Renal cortical epithelial cell (primary cell): ENCODE measurements around the gene CPLANE2. TPM values are rescaled to one million over a fixed set of nuclear protein-coding genes. Genes with fewer than 3 reads are reported as not detected.
A peak's percentile ranks its signal among the peaks of the same experiment; 100 is the strongest.

ENCODE experiments used
- DNase-seq: peaks from one replicate; pipeline ENCODE4 v3.0.0-alpha.2; 2011; ENCODE audit warnings: low read depth
- total RNA-seq: library from RNA; depleted of rRNA; stranded (reverse); fragments of >200 nt; gene quantifications from 2 replicates; pipeline ENCODE4 v1.2.3, GENCODE V29; 2014

The CPLANE2 gene
- total RNA-seq, 1 donor from 2014 or later, result 10.8 TPM

GRCh38 chr1:16189921-16190621 is 46.9 kb downstream of the CPLANE2 start:
- peak; percentile 75 for DNase-seq

DNA sequence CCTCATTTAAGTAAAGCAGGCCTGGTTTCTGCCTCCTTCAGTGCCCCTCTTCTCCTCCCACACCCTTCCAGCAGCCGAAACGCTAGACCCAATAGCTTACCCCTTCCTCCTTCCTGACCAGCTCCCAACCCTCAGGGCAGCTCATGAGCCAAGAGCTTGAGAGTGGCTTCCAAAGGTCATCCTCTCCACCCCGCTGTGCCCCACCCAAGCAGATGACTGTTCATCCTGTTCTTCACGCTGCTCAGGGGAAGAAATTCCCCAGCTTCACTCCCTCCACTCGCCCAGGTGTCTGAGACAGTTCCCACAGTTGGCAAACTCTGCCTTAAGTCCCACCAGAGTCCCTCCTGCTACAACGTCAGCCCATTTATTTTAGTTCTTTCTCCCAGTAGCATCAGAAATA is 48.0 kb downstream of the CPLANE2 start:
- DNase-seq, result peak; percentile 56

DNA sequence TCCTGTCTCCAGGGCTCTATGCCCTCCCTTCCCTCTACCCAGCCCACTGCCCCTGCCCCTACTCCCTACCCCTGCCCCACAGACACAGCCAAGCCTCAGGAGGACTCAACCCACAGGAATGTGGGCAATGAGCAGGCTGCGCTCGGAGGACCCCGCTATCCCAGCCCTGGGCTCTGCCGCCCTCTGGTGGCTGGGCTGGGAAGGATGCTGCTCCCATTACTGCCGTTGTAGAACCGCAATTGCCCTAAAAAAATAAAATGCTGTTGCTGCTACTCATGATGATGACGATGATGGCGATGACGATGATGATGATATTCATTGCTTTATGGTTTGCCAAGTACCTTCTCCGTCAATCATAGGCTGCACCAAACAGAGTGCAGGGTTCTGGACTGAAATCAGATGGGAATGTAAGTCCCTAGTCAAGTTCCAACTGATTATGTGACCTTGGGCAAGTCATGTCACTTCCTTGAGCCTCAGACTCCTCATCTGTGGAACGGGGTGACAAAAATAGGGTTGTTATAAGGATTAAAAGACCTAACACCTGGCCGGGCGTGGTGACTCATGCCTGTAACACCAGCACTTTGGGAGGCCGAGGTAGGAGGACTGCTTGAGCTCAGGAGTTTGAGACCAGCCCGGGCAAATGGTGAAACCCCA is 49.1 kb downstream of the CPLANE2 start:
- peak; percentile 73 for DNase-seq

- DNase-seq, result no peak
Measured at GRCh38 chr1:16186655-16187235, 50.2 kb downstream of the CPLANE2 start.

GRCh38 chr1:16184557-16185303 is 52.3 kb downstream of the CPLANE2 start:
- DNase-seq, result no peak

GRCh38 chr1:16183765-16184556 is 53.0 kb downstream of the CPLANE2 start:
- no peak for DNase-seq

- DNase-seq, result peak; percentile 76
Measured at GRCh38 chr1:16183179-16183578, 53.8 kb downstream of the CPLANE2 start.

GRCh38 chr1:16181887-16182719 is 54.9 kb downstream of the CPLANE2 start:
- DNase-seq, result peak; percentile 92

Other genes with a start within 250 kb of the CPLANE2 start
- gene SRARP, start 232.9 kb downstream of the CPLANE2 start, total RNA-seq, result not detected in 2 replicates
- 0.35 TPM in 2 replicates for gene HSPB7, start 219.1 kb downstream of the CPLANE2 start, total RNA-seq
- gene CLCNKA, start 215.1 kb downstream of the CPLANE2 start, total RNA-seq, result 0.20 TPM in 1 of 2 replicates, not detected in the other
- gene CLCNKB, start 193.4 kb downstream of the CPLANE2 start, total RNA-seq, result 0.35 and 0.60 TPM in 2 replicates
- gene FAM131C, start 163.5 kb downstream of the CPLANE2 start, total RNA-seq, result 0.52 and 1.5 TPM in 2 replicates
- 104 and 146 TPM in 2 replicates for gene EPHA2, start 81.1 kb downstream of the CPLANE2 start, total RNA-seq
- 2.3 and 3.3 TPM in 2 replicates for gene ARHGEF19, start 24.5 kb downstream of the CPLANE2 start, total RNA-seq
- 7.3 and 19.5 TPM in 2 replicates for gene FBXO42, start 115.3 kb upstream of the CPLANE2 start, total RNA-seq
- 22.7 and 42.3 TPM in 2 replicates for gene SZRD1, start 130.1 kb upstream of the CPLANE2 start, total RNA-seq
- not detected in 2 replicates for gene SPATA21, start 200.2 kb upstream of the CPLANE2 start, total RNA-seq
- 121 and 238 TPM in 2 replicates for gene NECAP2, start 203.5 kb upstream of the CPLANE2 start, total RNA-seq